Stimulated activated CD8-positive, alpha-beta memory T cell treated with anti-CD3 and anti-CD28 coated beads, Interleukin-12 subunit alpha, Interleukin-12 subunit beta, amount 100 ng/mL, for 1 hour (primary cell): ENCODE data around the gene RBM26.

Source experiments
- DNase-seq: peaks from one replicate; pipeline ENCODE4 v3.0.0-alpha.2; 2020; ENCODE audit warnings: low read depth

RBM26 gene

DNA sequence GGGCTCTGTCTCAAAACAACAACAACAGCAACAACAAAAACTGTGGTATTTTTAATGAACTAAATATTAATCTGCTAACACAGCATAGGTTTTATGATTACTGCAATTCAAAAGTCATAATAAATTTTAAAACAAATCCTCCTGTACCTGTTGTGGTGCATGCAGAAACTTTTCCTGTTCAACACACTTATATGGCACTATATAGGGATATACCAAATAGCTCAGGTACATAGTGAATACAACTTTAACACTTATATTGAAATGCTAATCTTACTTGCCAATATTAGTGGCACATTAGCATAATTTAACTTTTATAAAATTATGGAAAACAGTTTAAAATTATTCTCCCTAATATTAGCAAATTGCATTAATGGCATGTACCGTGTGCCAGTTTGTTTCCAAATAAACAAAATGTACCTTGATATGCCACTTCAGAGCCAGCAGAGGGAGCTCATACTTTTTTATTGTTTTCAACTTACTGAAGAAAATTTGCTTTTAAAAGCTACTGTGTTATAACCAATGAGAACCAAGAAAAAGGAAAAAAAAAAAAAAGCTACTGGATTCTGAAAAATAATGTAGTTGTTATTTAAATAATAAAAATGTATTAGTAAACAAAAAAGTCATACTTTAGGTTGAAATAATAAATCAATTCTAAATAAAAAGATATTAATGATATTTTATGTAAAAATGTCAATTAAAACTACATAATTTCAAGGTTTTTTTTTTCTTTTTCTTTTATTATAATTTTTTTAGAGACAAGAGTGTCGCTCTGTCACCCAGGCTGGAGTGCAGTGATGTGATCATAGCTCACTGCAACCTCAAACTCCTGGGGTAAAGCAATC lies 18.0 kb upstream of the RBM26 start:
- no peak for DNase-seq

DNA sequence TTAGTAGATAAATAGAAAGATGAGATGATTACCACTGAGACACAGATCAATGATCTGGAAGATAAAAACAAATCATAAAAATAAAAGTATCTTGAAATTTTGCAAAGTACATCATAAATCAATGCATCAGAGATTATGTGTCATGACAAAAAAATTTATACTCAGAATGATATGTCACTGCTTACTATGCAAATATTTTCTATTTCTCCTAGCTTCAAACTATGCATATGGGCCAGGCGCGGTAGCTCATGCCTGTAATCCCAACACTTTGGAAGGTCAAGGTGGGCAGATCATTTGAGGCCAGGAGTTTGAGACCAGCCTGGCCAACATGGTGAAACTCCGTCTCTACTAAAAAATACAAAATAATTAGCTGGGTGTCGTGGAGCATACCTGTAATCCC lies 17.3 kb upstream of the RBM26 start:
- no peak for DNase-seq

DNA sequence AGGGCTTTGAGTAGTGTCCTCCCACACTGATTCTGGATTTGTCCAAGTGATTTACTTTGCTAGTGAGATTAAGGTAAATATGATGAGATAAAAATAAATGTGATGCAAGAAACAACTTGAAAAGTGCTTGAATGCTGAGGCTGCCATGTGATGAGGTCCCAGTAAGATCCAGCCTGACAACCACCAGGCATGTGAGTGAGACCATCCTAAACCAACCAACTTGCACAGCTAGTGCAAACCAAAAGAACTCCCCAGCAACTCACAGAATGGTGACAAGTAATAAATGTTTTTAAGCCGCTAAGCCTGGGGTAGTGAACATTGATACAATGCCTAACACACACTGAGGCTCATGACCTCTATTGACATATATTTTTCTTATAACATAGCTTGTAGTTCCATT lies 13.3 kb upstream of the RBM26 start:
- DNase-seq: no peak

DNA sequence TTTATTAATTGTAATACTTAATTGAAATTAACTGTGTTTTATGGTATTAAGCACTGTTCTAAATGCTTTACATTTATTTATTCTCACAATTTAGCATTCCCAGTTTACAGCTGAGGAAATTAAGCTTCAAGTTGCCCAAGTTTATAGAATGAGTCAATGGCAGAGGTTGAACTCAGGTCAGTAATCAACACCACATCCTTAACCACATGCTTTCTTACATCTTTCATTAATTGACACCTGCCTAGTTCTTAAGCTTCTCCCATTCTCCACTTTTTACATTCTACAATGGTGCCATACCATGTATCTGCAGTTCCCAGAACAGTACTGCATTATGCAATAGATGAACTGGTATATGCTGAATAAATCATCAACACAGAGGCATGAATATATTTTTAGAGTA lies 11.7 kb upstream of the RBM26 start:
- no peak for DNase-seq

DNA sequence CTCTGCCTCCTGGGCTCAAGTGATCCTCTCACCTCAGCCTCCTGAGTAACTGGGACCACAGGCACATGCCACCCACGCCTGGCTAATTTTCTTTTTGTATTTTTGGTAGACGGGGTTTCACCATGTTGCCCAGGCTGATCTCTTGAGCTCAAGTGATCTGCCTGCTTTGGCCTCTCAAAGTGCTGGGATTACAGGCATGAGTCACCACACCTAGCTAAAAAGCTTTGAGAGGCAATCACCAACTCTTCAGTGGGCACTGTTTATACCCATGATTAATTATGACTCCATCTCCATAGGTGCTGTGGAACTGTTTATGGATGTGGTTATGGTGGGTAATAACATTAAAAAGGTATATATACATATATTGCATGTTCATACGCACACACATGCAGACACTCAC lies 7.5 kb upstream of the RBM26 start:
- no peak for DNase-seq

DNA sequence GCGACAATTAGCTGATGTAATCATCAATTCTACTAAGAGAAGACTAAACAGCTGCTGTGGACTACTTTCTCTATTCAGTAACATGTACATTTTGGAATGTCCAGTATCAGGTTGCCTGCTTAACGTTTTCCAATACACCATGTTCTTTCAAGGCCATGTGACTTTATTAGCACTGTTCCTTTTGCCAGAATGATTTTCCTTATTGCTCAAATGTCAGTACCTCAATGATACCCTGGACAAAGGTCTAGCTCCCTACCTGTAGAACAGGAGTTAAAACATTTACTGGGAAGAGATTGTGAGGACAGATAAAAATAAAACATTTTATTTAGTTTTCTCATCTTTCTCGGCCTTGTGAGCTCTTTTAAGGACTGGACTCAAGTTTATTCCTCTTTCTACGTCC lies 3.8 kb upstream of the RBM26 start:
- no peak for DNase-seq

DNA sequence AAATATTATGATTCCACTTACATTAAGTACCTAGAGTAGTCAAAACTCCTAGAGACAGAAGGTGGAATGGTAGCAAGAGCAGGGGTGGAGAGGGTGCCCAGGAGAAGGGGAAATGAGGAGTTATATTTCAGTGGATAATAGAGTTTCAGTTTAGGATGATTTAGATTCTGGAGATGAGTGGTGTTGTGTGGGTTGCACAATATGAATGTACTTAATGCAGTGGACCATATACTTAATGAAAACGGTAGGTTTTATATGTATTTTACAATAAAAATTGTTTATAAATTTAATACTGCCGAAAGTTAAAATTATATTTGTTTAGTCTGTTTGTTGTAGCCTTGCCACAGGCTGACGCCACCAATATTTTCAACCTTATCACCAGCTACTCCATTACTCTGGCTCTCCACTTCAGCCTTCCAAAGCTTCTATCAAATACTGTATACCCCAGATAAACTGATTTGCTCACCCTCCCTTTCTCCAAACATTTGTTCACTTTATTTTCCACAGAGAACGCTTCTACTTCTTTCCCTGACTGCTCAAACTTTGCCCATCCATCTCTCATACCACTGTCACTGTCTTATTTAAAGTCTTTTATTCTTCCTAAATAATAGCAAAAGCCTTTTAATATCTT lies 1.4 kb upstream of the RBM26 start:
- DNase-seq: no peak

DNA sequence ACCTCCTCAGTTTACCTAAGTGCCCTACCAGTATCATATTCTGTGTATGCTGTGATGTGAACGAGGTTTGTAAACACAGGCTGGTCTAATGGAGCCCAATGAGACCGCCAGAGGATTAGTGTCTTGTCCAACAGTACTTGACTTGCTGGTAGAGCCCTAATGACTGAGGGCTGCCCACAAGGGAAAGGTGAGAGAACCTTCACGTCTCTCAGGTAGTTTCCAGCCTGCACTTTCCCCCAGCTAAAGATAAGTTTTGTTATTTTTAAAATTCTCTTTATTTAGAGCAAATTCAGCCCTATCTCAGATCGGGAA lies 498 bp upstream of the RBM26 start:
- DNase-seq: no peak

DNA sequence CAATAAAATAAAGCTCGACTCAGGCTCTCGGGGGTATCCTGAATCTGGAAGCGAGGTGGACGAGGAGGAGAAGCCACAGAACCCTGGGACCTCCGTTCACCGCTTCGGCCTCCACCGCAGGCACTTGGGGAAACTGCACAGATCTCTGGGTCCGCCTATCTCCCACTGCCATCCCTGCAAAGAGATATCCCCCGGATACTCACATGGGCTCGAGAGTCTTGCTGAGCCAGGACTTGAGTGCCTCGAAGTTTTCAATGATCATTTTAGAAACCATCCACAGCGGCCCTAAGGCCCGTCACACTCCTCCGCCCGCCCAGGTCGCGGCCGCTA lies 589 bp downstream of the RBM26 start:
- no peak for DNase-seq

DNA sequence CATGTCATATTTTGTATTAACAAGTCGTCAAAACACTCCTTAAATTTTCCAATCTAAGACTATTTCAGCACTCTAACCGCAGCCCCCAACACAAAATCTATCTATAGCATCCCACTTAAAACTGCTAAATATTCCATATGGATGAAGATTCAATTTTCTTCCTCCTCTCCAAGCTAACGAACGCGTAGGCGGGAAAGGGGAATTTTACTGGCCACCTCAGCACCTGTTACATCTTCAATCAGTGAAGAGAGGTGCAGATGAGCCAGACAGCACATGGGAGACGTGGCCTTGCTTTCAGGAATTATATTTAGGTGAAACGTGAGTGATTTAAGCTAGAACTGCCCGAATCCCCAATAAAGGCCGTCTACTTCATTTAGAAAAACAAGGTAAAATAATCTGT lies 1.1 kb downstream of the RBM26 start:
- no peak for DNase-seq

DNA sequence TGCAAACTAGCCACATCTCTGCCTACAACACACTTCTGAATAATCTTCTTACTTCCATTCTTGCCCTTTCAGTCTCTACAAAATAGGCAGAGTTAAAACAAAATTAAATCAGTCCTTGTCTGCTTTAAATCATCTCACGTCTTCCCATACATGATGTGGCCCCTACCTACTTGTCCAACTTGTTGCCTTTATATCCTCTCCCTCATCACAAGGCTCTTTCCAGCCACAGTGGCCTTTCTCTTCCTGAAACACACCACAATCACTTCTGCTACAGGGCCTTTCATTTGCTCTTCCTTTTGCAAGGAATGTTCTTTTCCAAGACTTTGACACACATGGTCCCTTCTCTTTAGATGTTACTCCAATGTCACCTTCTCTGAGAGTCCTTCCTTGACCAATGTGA lies 1.7 kb downstream of the RBM26 start:
- no peak for DNase-seq

DNA sequence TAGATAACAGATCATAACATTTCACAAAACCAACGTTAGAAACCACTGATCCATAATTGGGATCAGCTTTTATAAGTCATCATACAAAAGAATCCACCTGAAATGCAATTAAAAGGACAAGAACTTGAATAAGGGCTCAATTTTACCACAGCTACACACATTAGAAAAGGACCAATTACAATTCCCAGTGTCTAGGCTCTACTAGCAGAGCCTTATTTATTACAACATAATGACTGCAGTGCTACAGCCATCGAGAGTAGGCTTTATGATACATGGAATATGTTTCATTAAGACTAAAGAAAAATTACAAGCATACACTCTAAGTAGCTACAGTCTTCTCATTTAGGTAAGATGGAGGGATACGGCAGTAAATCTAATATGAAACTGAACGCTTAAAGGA lies 2.9 kb downstream of the RBM26 start:
- no peak for DNase-seq

DNA sequence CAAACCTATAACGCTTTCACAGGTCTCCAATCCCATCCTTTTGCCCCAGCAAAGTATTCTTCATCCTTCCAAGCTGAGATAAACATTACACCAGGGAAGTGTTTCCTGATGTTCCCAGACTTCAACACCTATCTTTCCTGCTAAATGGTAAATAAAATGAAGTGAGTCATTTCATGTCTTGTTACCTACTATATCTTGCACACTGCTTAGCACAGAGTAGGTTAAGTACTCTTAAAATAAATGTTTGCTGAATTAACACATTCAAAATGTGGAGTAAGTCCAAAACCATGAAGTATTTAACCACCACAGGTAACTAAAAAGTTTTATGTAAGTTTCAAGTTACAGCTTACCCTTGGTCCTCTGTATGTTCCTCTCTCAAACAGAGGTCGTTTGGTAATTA lies 3.4 kb downstream of the RBM26 start:
- DNase-seq: no peak

DNA sequence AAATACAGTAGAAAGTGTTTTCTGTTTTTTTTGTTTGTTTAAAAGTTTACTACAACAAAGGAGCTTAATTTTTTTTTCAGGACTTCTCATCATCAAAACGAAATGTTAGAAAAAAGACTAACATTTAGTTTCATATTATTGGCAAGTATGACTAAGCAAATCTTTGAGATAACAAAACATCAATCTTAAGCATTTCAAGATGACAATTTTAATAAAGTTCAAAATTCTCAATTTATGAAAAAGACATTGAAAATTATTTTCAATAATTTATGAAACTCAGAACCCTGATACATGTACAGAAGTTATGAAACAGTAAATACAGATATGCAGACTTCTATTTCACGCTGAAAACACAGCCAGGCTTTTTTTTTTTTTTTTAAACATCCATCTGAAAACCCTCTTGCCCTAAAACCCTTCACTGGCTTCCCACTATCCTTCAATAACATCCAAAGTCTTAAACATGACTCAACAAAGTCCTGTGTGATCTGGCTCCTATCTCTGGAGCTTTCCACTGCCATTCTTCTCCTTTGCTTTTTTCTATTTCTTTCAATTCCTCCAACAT lies 3.9 kb downstream of the RBM26 start:
- DNase-seq: no peak

DNA sequence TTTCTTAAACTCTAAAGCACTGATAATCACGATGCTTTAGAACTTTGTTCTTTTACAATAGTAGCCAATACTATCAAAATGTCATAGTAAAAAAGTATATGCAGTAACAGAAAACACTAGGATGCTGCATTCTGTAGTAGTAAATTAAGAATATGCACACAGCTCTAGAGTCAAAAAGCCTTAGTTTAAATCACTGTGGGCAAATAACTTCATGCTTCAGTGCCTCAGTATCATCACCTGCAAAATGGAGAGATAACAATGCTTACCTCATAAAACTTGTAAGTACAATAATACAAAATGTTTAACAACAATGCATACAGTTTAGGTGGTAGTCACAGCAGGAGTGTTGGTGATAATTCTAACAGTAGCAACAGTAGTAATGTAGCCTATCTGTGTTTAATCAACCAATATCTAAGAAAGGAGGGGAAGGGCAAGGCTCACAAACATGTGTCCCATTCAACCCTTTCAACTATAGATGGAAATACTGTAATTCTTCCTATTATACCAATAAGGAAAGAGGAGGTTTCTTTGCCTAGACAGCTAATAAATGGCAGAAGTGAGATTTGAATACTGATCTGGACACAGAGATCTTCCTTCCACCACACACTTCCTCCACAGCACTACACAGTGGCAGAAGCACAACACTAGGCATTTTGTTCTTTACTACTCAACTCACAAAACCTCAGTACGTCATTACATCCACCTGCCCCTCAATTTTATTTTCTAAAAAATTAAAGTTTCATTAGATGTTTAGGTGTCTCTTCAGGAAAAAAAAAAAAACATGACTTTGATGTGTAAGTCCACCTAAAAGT lies 4.6 kb downstream of the RBM26 start:
- DNase-seq: no peak

DNA sequence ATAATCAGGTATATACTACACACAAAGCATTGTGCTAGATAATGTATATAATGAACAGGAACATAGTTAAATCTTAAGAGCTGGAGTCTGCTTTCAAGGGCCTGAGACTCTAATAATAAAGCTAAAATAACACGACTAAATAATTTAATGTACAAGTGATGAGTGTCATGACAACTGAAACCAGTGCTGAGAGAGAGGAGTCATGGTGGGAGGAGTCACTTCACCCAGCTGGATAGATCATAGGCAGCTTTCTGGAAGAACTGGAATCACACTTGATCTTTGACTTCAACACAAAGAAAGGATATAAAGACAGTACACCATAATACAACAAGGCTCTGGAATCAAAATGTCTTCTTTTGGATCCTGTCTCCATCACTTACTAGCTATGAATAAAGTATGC lies 7.1 kb downstream of the RBM26 start:
- no peak for DNase-seq

DNA sequence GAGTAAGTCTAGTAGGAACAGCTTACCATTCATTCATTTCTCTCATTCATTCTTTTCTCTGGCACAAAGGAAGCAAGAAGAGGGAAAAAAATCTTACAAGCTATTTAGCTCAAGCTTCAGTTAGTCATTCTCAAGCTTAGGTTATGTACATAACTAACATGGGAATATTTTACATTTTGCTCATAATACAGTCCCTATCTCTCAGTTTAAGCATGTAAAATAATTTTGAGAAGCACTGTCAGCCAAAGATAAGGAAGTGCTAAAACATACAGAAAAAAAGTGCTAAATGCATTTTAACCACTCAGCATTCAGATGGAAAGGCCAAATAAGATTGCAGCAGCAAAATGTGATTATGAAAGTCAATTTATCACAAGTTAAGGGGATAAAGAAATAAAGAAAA lies 7.9 kb downstream of the RBM26 start:
- DNase-seq: no peak

DNA sequence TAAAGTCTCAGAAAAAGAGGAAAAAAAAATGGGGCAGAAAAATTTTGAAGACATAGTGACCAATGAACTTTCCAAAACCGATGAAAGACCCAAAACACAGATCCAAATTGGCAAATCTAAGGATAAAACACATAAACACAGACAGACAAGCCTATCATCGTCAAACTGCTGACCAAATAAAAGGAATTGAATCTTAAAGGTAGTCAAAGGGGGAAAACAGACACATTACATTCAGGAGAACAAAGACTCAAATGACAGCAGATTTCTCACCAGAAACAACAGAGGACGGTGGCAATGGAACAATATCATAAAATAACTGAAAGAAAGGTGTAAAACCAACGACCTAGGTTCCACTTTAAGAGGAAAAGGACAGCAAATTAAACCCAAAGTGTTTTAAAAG lies 10.2 kb downstream of the RBM26 start:
- DNase-seq: no peak

DNA sequence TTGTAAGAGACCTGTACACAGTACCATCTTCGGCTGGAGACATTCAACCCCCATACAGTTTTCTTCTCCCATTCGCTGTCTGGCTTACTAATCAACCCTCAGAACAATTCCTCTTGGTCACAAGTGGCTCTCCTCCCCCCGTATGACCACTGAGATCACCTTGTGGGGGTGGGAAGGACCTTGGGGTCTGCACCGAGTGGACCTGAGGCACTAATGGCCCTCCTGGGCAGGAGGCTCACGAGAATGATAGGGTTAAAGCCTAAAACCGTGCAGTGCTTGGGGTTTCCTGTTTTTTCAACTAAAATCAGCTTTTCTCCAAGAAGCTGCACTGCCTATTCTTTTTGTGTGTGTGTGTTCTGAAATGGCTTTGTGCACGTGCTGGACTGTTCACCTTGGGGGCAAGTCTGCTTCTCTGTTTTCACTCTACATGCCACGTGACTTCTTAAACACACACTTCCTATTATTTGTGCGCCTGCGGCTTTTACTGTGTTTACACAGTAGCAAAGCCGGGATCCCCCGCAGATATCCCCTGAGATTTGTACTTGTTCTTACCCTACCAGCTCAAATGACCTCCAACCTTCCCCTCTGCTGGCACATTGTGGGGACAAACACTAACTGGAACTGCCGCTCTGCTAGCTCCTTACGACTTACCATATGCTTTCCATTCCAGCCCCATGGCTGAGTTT lies 12.3 kb downstream of the RBM26 start:
- DNase-seq: no peak

DNA sequence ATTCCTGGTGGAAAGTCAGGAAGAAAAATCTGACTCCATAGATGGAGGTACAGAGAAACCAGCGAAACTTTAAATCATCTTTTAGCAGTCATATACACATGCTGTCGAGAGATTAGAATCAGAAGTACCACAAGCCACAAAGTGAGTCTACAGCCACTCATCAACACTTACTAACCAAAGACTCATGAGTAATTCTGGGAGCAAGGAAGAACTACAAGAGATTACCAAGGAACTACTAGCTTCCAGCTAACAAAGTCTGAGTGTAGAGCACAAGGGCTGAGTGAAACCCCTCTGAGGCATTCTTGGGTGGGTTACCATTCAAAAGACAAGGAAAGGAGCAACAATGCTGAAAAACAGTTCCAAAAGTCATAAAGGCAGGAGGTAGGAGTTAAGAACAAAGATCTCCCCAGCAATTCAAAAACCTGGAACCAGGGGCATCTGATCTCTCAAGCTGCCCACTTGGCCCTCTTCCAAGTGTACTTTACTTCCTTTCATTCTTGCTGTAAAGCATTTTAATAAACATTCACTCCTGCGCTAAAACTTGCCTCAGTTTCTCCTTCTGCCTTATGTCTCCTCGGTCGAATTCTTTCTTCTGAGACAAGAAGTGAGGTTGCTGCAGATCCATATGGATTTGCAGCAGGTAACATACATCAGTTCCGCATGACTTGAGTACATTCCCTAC lies 13.0 kb downstream of the RBM26 start:
- no peak for DNase-seq

DNA sequence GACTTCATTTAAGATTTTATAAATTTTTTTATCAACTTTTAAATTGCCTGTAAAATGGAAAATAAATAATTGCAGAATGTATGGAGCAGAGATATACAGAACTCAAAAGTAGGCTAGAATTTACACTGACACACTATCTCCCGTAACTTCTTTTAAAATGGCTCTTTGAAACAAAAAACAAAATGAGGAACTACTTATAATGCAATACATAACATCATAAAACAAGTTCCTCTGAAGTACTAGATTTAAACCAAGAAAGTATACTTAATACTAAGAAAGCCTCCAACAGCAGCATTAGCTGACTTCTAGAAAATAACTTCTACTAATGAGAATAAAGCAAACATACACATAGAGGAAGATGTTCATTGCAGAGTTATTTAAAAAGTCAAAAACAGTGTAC lies 17.0 kb downstream of the RBM26 start:
- DNase-seq: no peak

DNA sequence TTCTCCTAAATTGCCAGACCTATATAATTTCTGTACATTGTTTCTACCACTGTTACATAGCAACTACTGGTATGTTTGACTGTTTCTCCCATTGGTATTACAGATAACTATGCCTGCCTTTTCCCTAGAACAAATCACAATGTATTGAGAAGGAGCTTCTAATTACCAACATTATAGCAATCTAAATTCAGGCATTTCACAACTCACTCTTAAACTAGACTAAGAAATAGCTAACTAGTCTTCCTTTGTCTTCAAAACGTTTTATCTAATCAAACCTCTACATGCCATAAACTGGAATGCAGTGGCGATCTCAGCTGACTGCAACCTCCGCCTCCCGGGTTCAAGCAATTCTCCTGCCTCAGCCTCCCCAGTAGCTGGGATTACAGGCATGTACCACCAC lies 18.2 kb downstream of the RBM26 start:
- DNase-seq: no peak
